HepG2 (cell line): ENCODE results near the gene PGK1. TPM values are rescaled to one million over a fixed set of nuclear protein-coding genes. Genes with fewer than 3 reads are reported as not detected.

Source experiments
- ATF7 ChIP-seq, 2 experiments: fragments of 450-650 bp in 1 of 2; sonication (generic) in 1 of 2; formaldehyde crosslinking in 1 of 2; IDR thresholded peaks; 2 replicates each; pipeline versions ENCODE4 v1.4.0 to v1.6.1; 2016 to 2020; ENCODE audit warnings: antibody characterized with exemption in 1 of 2, mild to moderate bottlenecking in 1 of 2, missing genetic modification reagents in 1 of 2
- CHD4 ChIP-seq: fragments of 200-600 bp; sonication (generic); IDR thresholded peaks from 2 replicates; pipeline ENCODE4 v1.7.0; 2017; ENCODE audit warnings: mild to moderate bottlenecking, low read length, borderline replicate concordance
- FOXA3 ChIP-seq: IDR thresholded peaks from 2 replicates; pipeline ENCODE4 v1.6.1; 2016; ENCODE audit warnings: missing genetic modification reagents, missing compliant biosample characterization
- FOXK1 ChIP-seq: sonication (generic); formaldehyde crosslinking; IDR thresholded peaks from 2 replicates; pipeline ENCODE4 v1.4.0; 2020; ENCODE audit warnings: low read depth, missing genetic modification reagents, borderline replicate concordance
- MAF1 ChIP-seq: sonication (generic); formaldehyde crosslinking; IDR thresholded peaks from 2 replicates; pipeline ENCODE4 v1.5.0; 2020; ENCODE audit warnings: missing genetic modification reagents, borderline replicate concordance
- NR3C1 ChIP-seq: sonication (generic); formaldehyde crosslinking; IDR thresholded peaks from 2 replicates; pipeline ENCODE4 v1.4.0; 2020; ENCODE audit warnings: missing genetic modification reagents
- SIX4 ChIP-seq: sonication (generic); formaldehyde crosslinking; IDR thresholded peaks from 2 replicates; pipeline ENCODE4 v1.4.0; 2020; ENCODE audit warnings: missing genetic modification reagents
- SMARCE1 ChIP-seq: fragments of 450-650 bp; IDR thresholded peaks from 2 replicates; pipeline ENCODE4 v1.6.1; 2017; ENCODE audit warnings: borderline replicate concordance
- SYNCRIP ChIP-seq: fragments of 200-400 bp; formaldehyde crosslinking; IDR thresholded peaks from 2 replicates; pipeline ENCODE4 v1.6.1; 2018; ENCODE audit warnings: mild to moderate bottlenecking, low read depth, low read length; ENCODE audit not compliant: insufficient read depth
- YEATS2 ChIP-seq: sonication (generic); formaldehyde crosslinking; IDR thresholded peaks from 2 replicates; pipeline ENCODE4 v1.4.0; 2020; ENCODE audit warnings: missing genetic modification reagents, borderline replicate concordance
- ZMYM4 ChIP-seq: sonication (generic); formaldehyde crosslinking; IDR thresholded peaks from 2 replicates; pipeline ENCODE4 v1.8.1; 2023; ENCODE audit warnings: mild to moderate bottlenecking, missing genetic modification reagents
- ZNF12 ChIP-seq: sonication (generic); formaldehyde crosslinking; IDR thresholded peaks from 2 replicates; pipeline ENCODE4 v1.5.0; 2020; ENCODE audit warnings: missing genetic modification reagents
- ZNF510 ChIP-seq: sonication (generic); formaldehyde crosslinking; IDR thresholded peaks from 2 replicates; pipeline ENCODE4 v1.4.0; 2020; ENCODE audit warnings: low read depth, mild to moderate bottlenecking, missing genetic modification reagents
- ZNF558 ChIP-seq: sonication (generic); formaldehyde crosslinking; IDR thresholded peaks from 2 replicates; pipeline ENCODE4 v1.9.0; 2022; ENCODE audit warnings: mild to moderate bottlenecking, missing genetic modification reagents, borderline replicate concordance
- ZNF747 ChIP-seq: sonication (generic); formaldehyde crosslinking; IDR thresholded peaks from 2 replicates; pipeline ENCODE4 v1.8.1; 2023; ENCODE audit warnings: missing genetic modification reagents, mild to moderate bottlenecking, borderline replicate concordance
- polyA plus RNA-seq, 8 experiments: library from polyadenylated mRNA; depleted of rRNA in 3 of 8; stranded (reverse) in 7 of 8; unstranded in 1 of 8; fragments of >200 nt; fragmentation: Illumina TruSeq in 4 of 8; extraction: Trizol in 4 of 8; gene quantifications; 2 replicates each; pipeline versions ENCODE4 v1.2.1 to v1.2.3, GENCODE V29; 2011 to 2016; ENCODE audit warnings: low read depth in 4 of 8, missing spikeins in 1 of 8, mixed read lengths in 1 of 8; ENCODE audit not compliant: insufficient read depth in 1 of 8
- total RNA-seq, 5 experiments: library from RNA; depleted of rRNA; stranded (reverse); fragments of >200 nt; fragmentation: Illumina TruSeq; extraction: Trizol; gene quantifications; 2 replicates each; pipeline ENCODE4 v1.2.3, GENCODE V29; 2016; ENCODE audit warnings: low read depth in 1 of 5
- TF ChIP-seq, protein P1 (sequence below): sonication (generic); formaldehyde crosslinking; IDR thresholded peaks from 2 replicates; pipeline ENCODE4 v1.5.0; 2020; ENCODE audit warnings: mild to moderate bottlenecking, missing genetic modification reagents, borderline replicate concordance
- TF ChIP-seq, protein P2 (sequence below): sonication (generic); formaldehyde crosslinking; IDR thresholded peaks from 2 replicates; pipeline ENCODE4 v1.8.0; 2022; ENCODE audit warnings: missing genetic modification reagents, low read depth, mild to moderate bottlenecking, borderline replicate concordance
- TF ChIP-seq, protein P3 (sequence below): sonication (generic); formaldehyde crosslinking; IDR thresholded peaks from 2 replicates; pipeline ENCODE4 v1.8.0; 2022; ENCODE audit warnings: mild to moderate bottlenecking, missing genetic modification reagents
- TF ChIP-seq, protein P4 (sequence below): sonication (generic); formaldehyde crosslinking; IDR thresholded peaks from 2 replicates; pipeline ENCODE4 v1.4.0; 2020; ENCODE audit warnings: missing genetic modification reagents
- TF ChIP-seq, protein P5 (sequence below): sonication (generic); formaldehyde crosslinking; IDR thresholded peaks from 2 replicates; pipeline ENCODE4 v1.4.0; 2020; ENCODE audit warnings: missing genetic modification reagents, borderline replicate concordance

Gene PGK1
- total and polyA plus RNA-seq, 2 of the 13 experiments (the other 11 are each of a cell fraction or from before 2014, with no cell fraction given): 325 to 1,274 TPM

DNA sequence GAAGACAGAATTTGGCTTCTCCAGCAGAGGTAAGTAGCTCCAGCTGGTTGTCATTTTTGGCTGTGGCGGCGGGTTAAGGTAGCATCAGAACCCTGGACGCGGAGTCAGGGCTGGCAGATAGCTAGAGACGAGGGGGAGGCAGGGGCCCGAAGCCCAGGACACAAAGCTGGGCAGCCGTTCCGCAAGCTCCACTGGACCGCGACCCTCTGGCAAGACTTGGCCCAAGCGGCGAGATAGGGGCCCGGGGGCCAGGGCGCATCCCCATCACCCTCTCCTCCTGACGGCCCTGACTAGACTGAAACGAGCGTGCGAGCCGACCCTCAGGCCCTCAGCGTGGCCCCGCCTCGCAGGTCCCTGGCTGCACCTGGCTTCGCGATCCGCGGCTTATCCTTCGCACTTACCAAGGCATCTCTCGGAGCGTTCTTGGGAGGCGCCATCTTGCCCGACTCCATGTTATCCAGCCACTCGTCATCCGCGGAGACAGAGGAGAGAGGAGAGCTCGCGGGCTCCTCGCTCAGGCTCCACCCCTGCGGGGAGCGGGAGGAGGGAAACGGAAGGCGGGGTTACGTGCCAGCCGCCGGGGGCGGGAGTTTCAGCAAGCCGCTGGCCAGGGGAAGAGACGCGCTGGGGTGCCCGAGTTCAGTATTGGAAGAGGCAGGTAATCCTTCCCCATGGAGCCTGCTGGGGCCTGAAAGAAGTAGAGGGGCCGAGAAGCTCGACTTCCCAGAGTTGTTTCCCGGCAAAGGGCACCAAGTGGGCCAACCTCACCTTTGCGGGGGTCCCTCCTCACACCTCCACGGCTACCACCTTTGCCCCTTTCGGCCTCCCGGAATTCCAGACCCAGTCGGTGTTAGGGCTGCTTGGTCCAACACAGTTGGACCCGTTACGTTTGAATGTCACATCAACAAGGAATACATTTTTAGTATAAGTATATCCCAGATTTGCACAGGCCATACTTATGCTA is 35.4 kb downstream of the PGK1 start, which contains the start of gene TAF9B (continued):
- TF ChIP-seq, protein P1, sequence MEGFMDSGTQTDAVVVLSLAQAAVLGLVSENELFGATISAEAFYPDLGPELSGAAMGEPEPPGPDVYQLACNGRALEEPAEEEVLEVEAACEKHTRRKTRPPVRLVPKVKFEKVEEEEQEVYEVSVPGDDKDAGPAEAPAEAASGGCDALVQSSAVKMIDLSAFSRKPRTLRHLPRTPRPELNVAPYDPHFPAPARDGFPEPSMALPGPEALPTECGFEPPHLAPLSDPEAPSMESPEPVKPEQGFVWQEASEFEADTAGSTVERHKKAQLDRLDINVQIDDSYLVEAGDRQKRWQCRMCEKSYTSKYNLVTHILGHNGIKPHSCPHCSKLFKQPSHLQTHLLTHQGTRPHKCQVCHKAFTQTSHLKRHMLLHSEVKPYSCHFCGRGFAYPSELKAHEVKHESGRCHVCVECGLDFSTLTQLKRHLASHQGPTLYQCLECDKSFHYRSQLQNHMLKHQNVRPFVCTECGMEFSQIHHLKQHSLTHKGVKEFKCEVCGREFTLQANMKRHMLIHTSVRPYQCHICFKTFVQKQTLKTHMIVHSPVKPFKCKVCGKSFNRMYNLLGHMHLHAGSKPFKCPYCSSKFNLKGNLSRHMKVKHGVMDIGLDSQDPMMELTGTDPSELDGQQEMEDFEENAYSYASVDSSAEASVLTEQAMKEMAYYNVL (CRISPR knock-in tag): peak; percentile 34; the same call in 1 of the 2 replicates
- TF ChIP-seq, protein P2, sequence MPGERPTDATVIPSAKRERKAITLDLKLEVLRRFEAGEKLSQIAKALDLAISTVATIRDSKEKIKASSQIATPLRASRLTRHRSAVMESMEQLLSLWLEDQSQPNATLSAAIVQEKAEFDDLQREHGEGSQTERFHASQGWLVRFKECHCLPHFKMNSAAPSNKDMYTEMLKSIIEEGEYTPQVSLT: no peak
- TF ChIP-seq MAF1 (no peak), ZNF510 (CRISPR knock-in tag) (no peak), YEATS2 (0 out of 2 replicates have a peak, but pooled peaks have one; percentile 18), ZNF12 (no peak), ZMYM4 (0 out of 2 replicates have a peak, but pooled peaks have one; percentile 29), ZNF747 (CRISPR knock-in tag) (no peak), NR3C1 (CRISPR knock-in tag) (no peak), SIX4 (CRISPR knock-in tag) (no peak), FOXA3 (CRISPR knock-in tag) (no peak), ZNF558 (CRISPR knock-in tag) (no peak), SMARCE1 (no peak), FOXK1 (CRISPR knock-in tag) (no peak), SYNCRIP (no peak), CHD4 (no peak), ATF7 (IDR thresholded peaks at IDR 0.05) (no peak), ATF7 (CRISPR knock-in tag; IDR thresholded peaks at IDR 0.05) (no peak)
- TF ChIP-seq, protein P3, sequence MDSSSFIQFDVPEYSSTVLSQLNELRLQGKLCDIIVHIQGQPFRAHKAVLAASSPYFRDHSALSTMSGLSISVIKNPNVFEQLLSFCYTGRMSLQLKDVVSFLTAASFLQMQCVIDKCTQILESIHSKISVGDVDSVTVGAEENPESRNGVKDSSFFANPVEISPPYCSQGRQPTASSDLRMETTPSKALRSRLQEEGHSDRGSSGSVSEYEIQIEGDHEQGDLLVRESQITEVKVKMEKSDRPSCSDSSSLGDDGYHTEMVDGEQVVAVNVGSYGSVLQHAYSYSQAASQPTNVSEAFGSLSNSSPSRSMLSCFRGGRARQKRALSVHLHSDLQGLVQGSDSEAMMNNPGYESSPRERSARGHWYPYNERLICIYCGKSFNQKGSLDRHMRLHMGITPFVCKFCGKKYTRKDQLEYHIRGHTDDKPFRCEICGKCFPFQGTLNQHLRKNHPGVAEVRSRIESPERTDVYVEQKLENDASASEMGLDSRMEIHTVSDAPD: no peak
- TF ChIP-seq, protein P4, sequence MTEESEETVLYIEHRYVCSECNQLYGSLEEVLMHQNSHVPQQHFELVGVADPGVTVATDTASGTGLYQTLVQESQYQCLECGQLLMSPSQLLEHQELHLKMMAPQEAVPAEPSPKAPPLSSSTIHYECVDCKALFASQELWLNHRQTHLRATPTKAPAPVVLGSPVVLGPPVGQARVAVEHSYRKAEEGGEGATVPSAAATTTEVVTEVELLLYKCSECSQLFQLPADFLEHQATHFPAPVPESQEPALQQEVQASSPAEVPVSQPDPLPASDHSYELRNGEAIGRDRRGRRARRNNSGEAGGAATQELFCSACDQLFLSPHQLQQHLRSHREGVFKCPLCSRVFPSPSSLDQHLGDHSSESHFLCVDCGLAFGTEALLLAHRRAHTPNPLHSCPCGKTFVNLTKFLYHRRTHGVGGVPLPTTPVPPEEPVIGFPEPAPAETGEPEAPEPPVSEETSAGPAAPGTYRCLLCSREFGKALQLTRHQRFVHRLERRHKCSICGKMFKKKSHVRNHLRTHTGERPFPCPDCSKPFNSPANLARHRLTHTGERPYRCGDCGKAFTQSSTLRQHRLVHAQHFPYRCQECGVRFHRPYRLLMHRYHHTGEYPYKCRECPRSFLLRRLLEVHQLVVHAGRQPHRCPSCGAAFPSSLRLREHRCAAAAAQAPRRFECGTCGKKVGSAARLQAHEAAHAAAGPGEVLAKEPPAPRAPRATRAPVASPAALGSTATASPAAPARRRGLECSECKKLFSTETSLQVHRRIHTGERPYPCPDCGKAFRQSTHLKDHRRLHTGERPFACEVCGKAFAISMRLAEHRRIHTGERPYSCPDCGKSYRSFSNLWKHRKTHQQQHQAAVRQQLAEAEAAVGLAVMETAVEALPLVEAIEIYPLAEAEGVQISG (CRISPR knock-in tag): peak; percentile 47; the same call in 1 of the 2 replicates
- TF ChIP-seq, protein P5, sequence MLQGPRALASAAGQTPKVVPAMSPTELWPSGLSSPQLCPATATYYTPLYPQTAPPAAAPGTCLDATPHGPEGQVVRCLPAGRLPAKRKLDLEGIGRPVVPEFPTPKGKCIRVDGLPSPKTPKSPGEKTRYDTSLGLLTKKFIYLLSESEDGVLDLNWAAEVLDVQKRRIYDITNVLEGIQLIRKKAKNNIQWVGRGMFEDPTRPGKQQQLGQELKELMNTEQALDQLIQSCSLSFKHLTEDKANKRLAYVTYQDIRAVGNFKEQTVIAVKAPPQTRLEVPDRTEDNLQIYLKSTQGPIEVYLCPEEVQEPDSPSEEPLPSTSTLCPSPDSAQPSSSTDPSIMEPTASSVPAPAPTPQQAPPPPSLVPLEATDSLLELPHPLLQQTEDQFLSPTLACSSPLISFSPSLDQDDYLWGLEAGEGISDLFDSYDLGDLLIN (CRISPR knock-in tag): no peak
